A549 (cell line): ENCODE data around the gene TRIM39. TPM values are rescaled to one million over a fixed set of nuclear protein-coding genes. Genes with fewer than 3 reads are reported as not detected.

Experiments
- ATAC-seq, 2 experiments: fragments of 200-7000 bp in 1 of 2; fragments of >200 bp in 1 of 2; cut with Nextera tagmentation in 1 of 2; cut with Tn5 transposase in 1 of 2; 3 replicates each; pipeline versions ENCODE4 v1.8.0 to v1.9.1; 2018 to 2020; ENCODE audit warnings: mild to moderate bottlenecking in 1 of 2, moderate library complexity in 1 of 2
- CTCF ChIA-PET: fragments of 300-600 bp; sonication (Branson Sonifier 250); formaldehyde crosslinking; extraction: SDS; loops from one replicate; lab custom pipeline; 2021; ENCODE audit warnings: antibody characterized with exemption, inconsistent platforms; lab: Yijun Ruan, JAX
- POLR2A ChIA-PET: fragments of 350-600 bp; formaldehyde crosslinking; extraction: SDS; loops from one replicate; lab custom pipeline; 2021; ENCODE audit warnings: antibody characterized with exemption, inconsistent platforms; lab: Yijun Ruan, JAX
- DNase-seq, 2 experiments: peaks; one replicate each; pipeline versions ENCODE4 v3.0.0 to v3.0.0-alpha.2; 2011 to 2016; ENCODE audit warnings: low read depth in 1 of 2, low spot score in 1 of 2
- FAIRE-seq: peaks from 2 replicates; lab custom pipeline; 2011; peaks lifted over from hg19 to GRCh38; lab: Jason Lieb, UNC
- H3K27ac ChIP-seq, 2 experiments: fragments of >200 bp; sonication (Bioruptor Twin); formaldehyde crosslinking; 3 replicates each; pipeline ENCODE4 v1.5.1; 2016 to 2017
- H3K4me1 ChIP-seq: fragments of >200 bp; sonication (Bioruptor Twin); formaldehyde crosslinking; 3 replicates; pipeline ENCODE4 v1.6.1; 2016
- H3K4me2 ChIP-seq: fragments of >200 bp; sonication (Bioruptor Twin); formaldehyde crosslinking; 3 replicates; pipeline ENCODE4 v1.6.1; 2016
- H3K4me3 ChIP-seq: fragments of >200 bp; sonication (Bioruptor Twin); formaldehyde crosslinking; 3 replicates; pipeline ENCODE4 v1.5.1; 2016
- H3K9me3 ChIP-seq: fragments of >200 bp; sonication (Bioruptor Twin); formaldehyde crosslinking; 3 replicates; pipeline ENCODE4 v1.6.1; 2016
- BHLHE40 ChIP-seq: IDR thresholded peaks from 2 replicates; pipeline ENCODE4 v1.6.1; 2012; ENCODE audit warnings: low read depth, low read length, inconsistent platforms
- CBX2 ChIP-seq: fragments of 200-600 bp; sonication (generic); IDR thresholded peaks from 2 replicates; pipeline ENCODE4 v1.6.1; 2016; ENCODE audit warnings: low read depth, mild to moderate bottlenecking, borderline replicate concordance
- CEBPB ChIP-seq, 2 experiments: fragments of >200 bp in 1 of 2; sonication (Bioruptor Twin) in 1 of 2; formaldehyde crosslinking in 1 of 2; IDR thresholded peaks; 2 replicates each; pipeline ENCODE4 v1.6.1; 2012 to 2016
- FOXS1 ChIP-seq: fragments of 250-450 bp; sonication (Bioruptor Pico); IDR thresholded peaks from 2 replicates; pipeline ENCODE4 v1.5.0; 2020; ENCODE audit warnings: mild to moderate bottlenecking, moderate library complexity
- HOXA7 ChIP-seq: fragments of 250-450 bp; sonication (Bioruptor Pico); IDR thresholded peaks from 2 replicates; pipeline ENCODE4 v1.5.0; 2020; ENCODE audit warnings: mild to moderate bottlenecking, moderate library complexity
- HOXB5 ChIP-seq: fragments of 250-450 bp; sonication (Bioruptor Pico); IDR thresholded peaks from 2 replicates; pipeline ENCODE4 v1.5.0; 2020; ENCODE audit warnings: mild to moderate bottlenecking, moderate library complexity
- JUNB ChIP-seq: fragments of >200 bp; sonication (Bioruptor Twin); formaldehyde crosslinking; IDR thresholded peaks from 2 replicates; pipeline ENCODE4 v1.6.1; 2016
- KDM1A ChIP-seq: fragments of 200-600 bp; sonication (generic); IDR thresholded peaks from 2 replicates; pipeline ENCODE4 v1.6.1; 2016; ENCODE audit warnings: low read depth, mild to moderate bottlenecking
- KDM5A ChIP-seq: fragments of 200-600 bp; sonication (generic); IDR thresholded peaks from 2 replicates; pipeline ENCODE4 v1.6.1; 2016; ENCODE audit warnings: antibody characterized with exemption, mild to moderate bottlenecking
- NFE2L2 ChIP-seq: fragments of 150-350 bp; conservative IDR thresholded peaks from 2 replicates; pipeline ENCODE4 v1.6.1; 2014; ENCODE audit warnings: low read length
- PBX3 ChIP-seq: IDR thresholded peaks from 2 replicates; pipeline ENCODE4 v1.6.1; 2012
- POLR2A ChIP-seq: IDR thresholded peaks from 2 replicates; pipeline ENCODE4 v1.6.1; 2012; ENCODE audit warnings: mild to moderate bottlenecking, low read length
- POLR2AphosphoS2 ChIP-seq: conservative IDR thresholded peaks from 2 replicates; pipeline ENCODE4 v1.6.1; 2012; ENCODE audit warnings: low read length, improper control_type of control experiment, inconsistent platforms
- REST ChIP-seq: fragments of 200-600 bp; sonication (generic); IDR thresholded peaks from 2 replicates; pipeline ENCODE4 v1.6.1; 2016; ENCODE audit warnings: antibody characterized with exemption, mild to moderate bottlenecking, moderate library complexity
- RFX5 ChIP-seq: fragments of 450-650 bp; IDR thresholded peaks from 2 replicates; pipeline ENCODE4 v1.7.1; 2014; ENCODE audit warnings: antibody characterized with exemption, mild to moderate bottlenecking, moderate library complexity
- TFCP2L1 ChIP-seq: fragments of 250-450 bp; sonication (Bioruptor Pico); IDR thresholded peaks from 2 replicates; pipeline ENCODE4 v1.5.0; 2021; ENCODE audit warnings: mild to moderate bottlenecking
- TP53 ChIP-seq: fragments of 250-450 bp; sonication (Bioruptor Pico); IDR thresholded peaks from 2 replicates; pipeline ENCODE4 v1.5.0; 2021; ENCODE audit warnings: mild to moderate bottlenecking, moderate library complexity
- USF2 ChIP-seq: fragments of 450-650 bp; IDR thresholded peaks from 2 replicates; pipeline ENCODE4 v1.6.1; 2014; ENCODE audit warnings: antibody characterized with exemption
- ZNF302 ChIP-seq: fragments of 250-450 bp; sonication (Bioruptor Pico); IDR thresholded peaks from 2 replicates; pipeline ENCODE4 v1.9.0; 2021; ENCODE audit warnings: inconsistent platforms, mild to moderate bottlenecking, moderate library complexity
- ZSCAN20 ChIP-seq: fragments of 250-450 bp; sonication (Bioruptor Pico); IDR thresholded peaks from 2 replicates; pipeline ENCODE4 v1.8.0; 2022; ENCODE audit warnings: mild to moderate bottlenecking, moderate library complexity
- WGBS: methylation state at CpG from one replicate; pipeline ENCODE4 v1.1.6; 2017; ENCODE audit errors: missing lambda C conversion rate; 5-methylcytosine and 5-hydroxymethylcytosine counted together
- polyA plus RNA-seq, 4 experiments: library from polyadenylated mRNA; depleted of rRNA in 3 of 4; stranded (reverse); fragments of >200 nt; fragmentation: RNase III in 1 of 4; extraction: RNeasy Plus Mini Kit Qiagen cat#74134 plus additional on column Dnase treatment in 1 of 4; gene quantifications; 2 replicates in 3 of 4; 3 replicates in 1 of 4; pipeline ENCODE4 v1.2.3, GENCODE V29; 2011 to 2017

TRIM39 gene
- polyA plus RNA-seq, 2 of the 4 experiments (the other 2 are of a cell fraction): 7.1 to 8.1 TPM

GRCh38 chr6:30349421-30350177 is 22.9 kb downstream of the TRIM39 start:
- Histone ChIP-seq H3K4me2 (no peak overlapping the region), H3K4me1 (peaks cover 6% of the 10 kb centered on the region; the same call in 1 of the 3 replicates), H3K9me3 (no peaks in the 10 kb centered on the region), H3K27ac (no peak overlapping the region), H3K4me3 (no peak overlapping the region)
- ChIA-PET CTCF (interaction anchor here (0.6 to 1.0 kb wide), 2 partner anchors 9 to 79 kb away, joined by 4 read pairs; no protein-coding TSS in a partner anchor), POLR2A (no interaction called here)
- no peak for DNase-seq
- no peak for FAIRE-seq
- 31% methylated on average over 3 of the region's 3 CpGs for WGBS
- TF ChIP-seq POLR2AphosphoS2 (no peak), BHLHE40 (no peak), NFE2L2 (no peak), TFCP2L1 (CRISPR knock-in tag) (no peak), TP53 (CRISPR knock-in tag) (no peak), KDM1A (no peak), USF2 (no peak), RFX5 (no peak), HOXB5 (CRISPR knock-in tag) (no peak), PBX3 (no peak)
- ATAC-seq: no peak

- no peak overlapping the region for H3K27ac ChIP-seq
- no peaks in the 10 kb centered on the region for H3K9me3 ChIP-seq
- ATAC-seq: no peak
- TF ChIP-seq POLR2A (no peak), CBX2 (no peak), REST (no peak), JUNB (no peak), HOXA7 (CRISPR knock-in tag) (no peak), ZSCAN20 (no peak), FOXS1 (CRISPR knock-in tag) (no peak), BHLHE40 (no peak), CEBPB (IDR thresholded peaks at IDR 0.05) (no peak), ZNF302 (CRISPR knock-in tag) (no peak), TP53 (CRISPR knock-in tag) (no peak), KDM5A (no peak)
- H3K4me3 ChIP-seq: no peak overlapping the region
- 37% methylated on average over 1 of the region's 1 CpG for whole genome bisulfite sequencing
- H3K4me2 ChIP-seq: no peak overlapping the region
- ChIA-PET CTCF (interaction anchor here (0.6 to 0.9 kb wide), 2 partner anchors 10 to 80 kb away, joined by 3 to 4 read pairs; no protein-coding TSS in a partner anchor), POLR2A (no interaction called here)
- 0 out of 3 replicates have a peak, but pooled peaks cover 4% of the 10 kb centered on the region for H3K4me1 ChIP-seq
- DNase-seq: no peak
- FAIRE-seq: no peak
Measured at GRCh38 chr6:30350524-30350923, 23.8 kb downstream of the TRIM39 start.
